AG09319 (cell line): ENCODE results near the gene TUB.

Source experiments
- DNase-seq: peaks from one replicate; pipeline ENCODE4 v3.0.0-alpha.2; 2010; ENCODE audit warnings: low read depth; ENCODE audit errors: extremely low read depth
- TF ChIP-seq, protein P1 (sequence below): IDR thresholded peaks from 2 replicates; pipeline ENCODE4 v1.5.1; 2011; ENCODE audit warnings: low read depth, mild to moderate bottlenecking, inconsistent platforms, low read length, moderate library complexity

Gene TUB

DNA sequence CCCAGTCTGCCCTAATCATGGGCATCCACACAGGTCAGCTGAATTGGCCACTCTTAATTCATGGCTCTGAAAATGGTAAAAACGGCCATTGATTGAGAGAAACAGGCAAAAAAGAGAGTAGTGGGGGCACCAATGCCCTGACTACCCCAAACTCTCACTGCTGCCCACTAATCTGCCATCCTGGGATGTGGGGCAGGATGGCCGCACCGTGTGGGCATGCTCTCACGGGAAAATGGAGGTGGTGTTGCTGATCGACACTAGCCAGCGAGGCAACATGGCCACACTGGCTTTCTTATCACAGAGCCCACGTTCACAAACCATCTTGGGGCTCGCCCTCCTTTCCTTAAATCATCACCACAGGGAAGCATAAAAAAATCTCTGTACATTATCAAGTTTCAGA, 11.2 kb upstream of the TUB start:
- no peak for DNase-seq
- TF ChIP-seq, protein P1, sequence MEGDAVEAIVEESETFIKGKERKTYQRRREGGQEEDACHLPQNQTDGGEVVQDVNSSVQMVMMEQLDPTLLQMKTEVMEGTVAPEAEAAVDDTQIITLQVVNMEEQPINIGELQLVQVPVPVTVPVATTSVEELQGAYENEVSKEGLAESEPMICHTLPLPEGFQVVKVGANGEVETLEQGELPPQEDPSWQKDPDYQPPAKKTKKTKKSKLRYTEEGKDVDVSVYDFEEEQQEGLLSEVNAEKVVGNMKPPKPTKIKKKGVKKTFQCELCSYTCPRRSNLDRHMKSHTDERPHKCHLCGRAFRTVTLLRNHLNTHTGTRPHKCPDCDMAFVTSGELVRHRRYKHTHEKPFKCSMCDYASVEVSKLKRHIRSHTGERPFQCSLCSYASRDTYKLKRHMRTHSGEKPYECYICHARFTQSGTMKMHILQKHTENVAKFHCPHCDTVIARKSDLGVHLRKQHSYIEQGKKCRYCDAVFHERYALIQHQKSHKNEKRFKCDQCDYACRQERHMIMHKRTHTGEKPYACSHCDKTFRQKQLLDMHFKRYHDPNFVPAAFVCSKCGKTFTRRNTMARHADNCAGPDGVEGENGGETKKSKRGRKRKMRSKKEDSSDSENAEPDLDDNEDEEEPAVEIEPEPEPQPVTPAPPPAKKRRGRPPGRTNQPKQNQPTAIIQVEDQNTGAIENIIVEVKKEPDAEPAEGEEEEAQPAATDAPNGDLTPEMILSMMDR: no peak

DNA sequence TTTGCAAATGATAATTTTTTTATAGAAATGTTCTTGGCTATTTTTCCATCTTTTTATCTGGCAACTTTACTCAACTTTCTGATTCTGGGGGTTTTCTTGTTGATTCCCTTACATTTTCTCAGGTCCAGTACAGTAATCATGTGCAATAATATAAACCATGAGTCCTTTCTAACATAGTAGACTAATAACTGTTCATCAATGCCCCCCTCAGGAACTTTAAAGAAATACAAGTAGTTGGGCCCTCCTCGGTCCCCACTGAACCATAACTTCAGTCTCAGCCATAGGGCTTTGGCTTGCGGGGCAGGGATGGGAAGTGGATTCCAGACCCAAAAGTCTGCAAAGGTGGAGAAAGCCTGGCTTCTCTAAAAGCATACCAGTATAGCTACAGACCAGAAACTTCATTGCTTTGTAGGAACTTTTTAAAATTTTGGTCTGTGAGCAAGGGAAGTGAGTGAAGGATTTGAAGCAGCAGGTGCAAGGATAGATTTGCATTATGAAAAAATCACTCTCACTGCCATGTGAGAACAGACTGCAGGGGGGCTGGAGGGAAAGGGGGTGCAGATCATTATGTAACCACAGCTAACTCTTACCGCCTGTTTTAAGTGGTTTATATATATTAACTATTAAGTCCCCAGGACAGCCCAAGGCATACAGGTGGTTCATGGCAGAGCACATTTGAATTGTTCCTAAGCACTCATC, 10.4 kb upstream of the TUB start:
- TF ChIP-seq, protein P1: peak; percentile 55
- DNase-seq: no peak

DNA sequence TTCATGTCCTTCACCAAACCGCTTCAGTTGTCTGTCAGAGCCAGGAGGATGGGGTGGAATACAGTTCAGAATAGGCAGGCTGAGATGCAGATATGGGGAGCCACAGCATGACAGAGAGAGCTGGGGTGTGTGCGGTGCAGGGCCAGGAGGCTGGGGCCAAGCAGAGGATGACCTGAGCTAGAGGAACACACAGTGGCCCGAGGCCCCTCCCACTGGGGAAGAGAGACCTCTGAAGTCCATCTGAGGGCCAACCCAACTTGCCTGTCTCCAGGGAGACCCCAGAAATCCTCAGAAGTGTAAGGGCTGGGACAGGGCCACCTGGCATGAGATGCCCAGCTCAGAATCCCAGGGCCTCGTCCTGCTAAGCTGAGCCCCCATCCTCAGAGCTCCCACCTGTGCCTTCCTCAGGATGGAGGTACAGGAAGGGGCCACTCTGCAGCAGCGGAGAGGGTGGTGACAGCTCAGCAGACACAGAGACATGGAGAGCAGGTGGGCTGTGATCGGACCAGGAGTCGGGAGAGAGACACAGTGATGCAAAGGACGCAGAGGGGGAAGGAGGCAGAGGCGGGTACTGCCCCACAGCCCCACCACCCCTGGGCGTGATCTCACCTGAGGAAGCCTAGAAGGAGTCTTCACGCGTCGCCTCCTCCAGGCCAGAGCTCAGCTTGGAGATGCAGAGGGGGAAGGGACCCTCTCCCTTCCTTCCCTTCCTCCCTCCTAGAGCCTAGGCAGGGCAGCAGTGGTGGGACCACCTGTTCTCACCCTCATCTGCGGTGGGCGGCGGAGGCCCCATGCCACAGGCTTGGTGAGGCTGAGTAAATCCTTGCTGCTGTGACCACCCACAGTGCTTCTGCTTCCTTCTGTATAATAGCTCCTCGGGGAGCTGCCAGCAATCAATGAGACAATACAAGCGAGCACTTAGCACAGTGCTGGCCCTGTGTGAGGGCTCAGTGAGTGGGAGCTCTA, 9.1 kb upstream of the TUB start:
- DNase-seq: no peak
- TF ChIP-seq, protein P1: no peak

DNA sequence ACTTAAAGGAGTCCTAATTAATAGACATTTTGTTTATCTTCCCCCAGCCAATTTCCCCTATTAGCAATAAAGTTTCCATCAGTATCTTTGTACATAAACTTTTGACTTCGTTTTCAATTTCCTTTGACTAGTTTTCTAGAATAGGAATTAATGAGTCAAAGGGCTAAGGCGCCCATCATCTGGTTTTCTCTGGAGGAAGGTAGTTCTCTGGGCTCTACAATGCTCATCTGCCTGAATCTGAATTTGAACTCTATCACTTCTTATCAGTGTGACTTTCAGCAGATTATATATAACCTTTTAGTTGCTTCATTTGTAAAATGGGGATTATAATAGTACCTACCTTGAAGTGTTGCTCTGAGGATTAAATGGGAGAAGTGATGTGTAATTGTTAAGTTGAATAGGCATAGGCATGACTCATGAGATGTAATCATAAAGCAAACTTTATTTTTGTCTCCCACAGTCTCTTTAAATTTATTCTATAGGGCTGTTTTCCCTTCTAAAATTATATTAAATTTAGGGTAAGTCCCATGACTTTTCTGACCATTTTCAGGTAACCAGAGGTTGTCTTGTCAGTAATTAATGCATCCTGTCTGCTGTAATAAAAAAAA, 5.8 kb upstream of the TUB start:
- no peak for DNase-seq
- TF ChIP-seq, protein P1: no peak

DNA sequence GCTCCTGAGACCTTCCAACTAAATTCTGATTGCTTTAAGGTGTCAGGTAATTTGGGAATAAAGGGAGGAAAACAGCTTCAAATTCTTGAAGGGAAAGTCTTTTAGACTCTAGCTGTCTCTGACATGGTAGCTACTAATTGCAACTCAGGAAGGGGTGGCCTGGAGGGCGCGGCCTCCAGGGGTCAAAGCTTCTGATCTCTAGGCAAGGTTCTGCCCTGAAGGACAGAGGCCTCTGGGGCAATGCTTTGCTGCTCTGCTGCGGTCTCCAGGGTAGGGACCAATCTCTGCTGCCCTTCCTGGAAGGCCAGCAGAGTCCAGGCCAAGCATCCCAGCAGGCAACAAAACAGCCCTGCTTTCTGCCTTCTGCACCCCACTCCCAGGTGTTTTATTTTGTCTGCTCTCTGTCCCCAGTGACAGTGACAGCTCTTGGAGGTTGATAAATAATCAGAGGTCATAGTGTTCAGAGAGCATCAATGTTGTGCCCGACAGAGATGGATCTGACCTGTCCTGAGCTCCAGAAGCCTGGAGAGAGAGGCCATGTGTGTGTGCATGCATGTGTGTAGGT, 1.8 kb upstream of the TUB start:
- no peak for DNase-seq
- TF ChIP-seq, protein P1: no peak

DNA sequence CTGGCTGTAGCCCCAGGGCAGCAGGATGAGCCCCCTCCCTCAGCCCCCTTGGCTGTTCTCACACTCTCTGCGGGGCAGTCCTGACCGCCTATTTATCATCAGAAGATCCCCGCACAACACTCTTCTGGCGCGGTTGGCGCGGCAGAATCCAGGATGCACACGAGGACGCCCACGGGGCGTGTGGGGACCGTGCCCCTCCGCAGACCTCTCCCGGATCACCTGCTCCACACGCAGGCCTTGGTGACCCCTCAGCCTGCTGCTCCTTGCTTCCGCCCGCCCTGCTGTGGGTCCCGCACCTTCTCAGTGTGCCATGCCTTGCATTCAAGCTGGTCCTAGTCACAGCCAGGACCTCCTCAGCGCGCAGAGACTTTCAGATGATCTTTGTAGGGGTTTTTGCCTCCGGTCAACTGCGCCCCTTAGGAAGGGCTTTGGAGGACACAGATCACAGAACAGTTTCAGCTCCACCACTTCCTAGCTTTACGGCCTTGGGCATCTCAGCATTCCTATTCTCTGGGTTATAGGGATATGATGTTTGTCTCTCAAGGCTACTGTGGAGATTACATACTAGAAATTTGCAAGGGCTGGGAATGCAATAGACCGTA, 841 bp upstream of the TUB start:
- TF ChIP-seq, protein P1: no peak
- DNase-seq: no peak
